ENCODE measurements around the gene EIF2B5.

- TF ChIP-seq CTCF (conservative IDR thresholded peaks at IDR 0.05 in 1 of 2, IDR thresholded peaks at IDR 0.05 in 1 of 2; ENCODE audit: extremely low read depth in 1 of 2, insufficient read depth in 1 of 2, low read depth in 1 of 2, low read length in 2 of 2) (no peak), EZH2 (IDR thresholded peaks at IDR 0.05; ENCODE audit: borderline replicate concordance, low read length) (no peak)
Observed at GRCh38 chr3:184135911-184136260, 728 bp downstream of the EIF2B5 start.

Data from mammary epithelial cell (primary cell).